HG02571 (cell line): ENCODE results near the gene CCDC3.

Source experiments
- ATAC-seq: cut with Tn5 transposase; IDR thresholded peaks from one replicate; pipeline ENCODE4 v1.9.1; 2021; ENCODE audit warnings: mild to moderate bottlenecking, moderate library complexity; ENCODE audit not compliant: unreplicated experiment

CCDC3 gene

DNA sequence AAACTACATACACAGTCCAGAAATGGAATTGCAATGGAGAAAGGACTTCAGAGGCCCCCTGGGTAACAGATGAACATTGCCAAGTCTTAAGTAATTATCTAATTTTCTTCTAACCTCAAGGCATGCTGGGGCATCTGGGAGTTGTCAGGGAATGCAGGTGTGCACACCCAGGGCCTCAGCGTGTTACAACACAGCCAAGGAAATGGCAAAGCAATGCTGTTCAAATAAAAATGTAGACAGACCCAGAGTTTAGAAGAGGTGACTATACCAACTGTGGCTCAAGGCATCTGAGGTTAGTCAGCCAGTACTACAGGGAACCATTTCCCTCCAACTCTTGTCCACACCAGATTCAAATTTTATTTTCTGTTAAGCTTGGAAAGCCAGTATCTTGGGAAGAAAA is 73.6 kb downstream of the CCDC3 start:
- no peak for ATAC-seq

DNA sequence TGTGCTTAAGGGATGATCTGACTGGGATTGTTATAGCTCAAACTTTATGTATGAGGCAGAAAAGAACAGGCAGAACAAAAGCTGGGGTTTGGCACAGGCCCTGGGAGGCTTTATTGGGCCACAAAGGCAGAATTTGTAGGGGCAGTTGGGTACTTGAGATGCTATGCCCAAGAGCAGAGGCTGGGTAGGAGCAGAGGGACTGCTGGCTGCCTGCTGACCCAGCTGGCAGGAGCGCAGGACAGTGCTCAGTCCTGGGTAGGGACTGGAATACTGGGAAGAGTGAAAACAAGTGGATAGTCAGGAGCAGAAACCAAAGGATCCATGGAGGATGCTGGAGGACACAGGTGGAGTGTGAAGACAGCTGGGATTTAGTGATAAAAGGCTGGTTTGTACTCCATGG is 75.7 kb downstream of the CCDC3 start:
- ATAC-seq: no peak

DNA sequence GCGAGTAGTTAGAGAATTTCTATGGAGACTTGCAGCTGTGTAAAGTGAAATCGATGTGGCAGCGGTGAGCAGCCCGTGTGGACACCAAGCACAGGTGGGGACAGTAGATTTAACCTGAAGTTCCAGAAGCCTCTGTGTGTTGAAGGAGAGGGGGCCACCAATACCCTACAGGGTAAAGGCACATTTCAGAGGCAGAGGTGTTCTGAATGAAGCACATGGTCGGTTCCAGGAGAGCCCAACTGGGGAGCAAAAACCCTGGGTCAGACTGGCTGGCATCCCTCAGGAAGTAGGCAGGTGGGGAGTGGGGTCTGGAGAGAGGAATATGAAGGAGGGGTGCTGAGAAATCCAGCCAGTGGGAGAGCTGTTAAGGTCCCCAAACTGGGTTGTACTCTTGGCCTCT is 76.6 kb downstream of the CCDC3 start:
- no peak for ATAC-seq

DNA sequence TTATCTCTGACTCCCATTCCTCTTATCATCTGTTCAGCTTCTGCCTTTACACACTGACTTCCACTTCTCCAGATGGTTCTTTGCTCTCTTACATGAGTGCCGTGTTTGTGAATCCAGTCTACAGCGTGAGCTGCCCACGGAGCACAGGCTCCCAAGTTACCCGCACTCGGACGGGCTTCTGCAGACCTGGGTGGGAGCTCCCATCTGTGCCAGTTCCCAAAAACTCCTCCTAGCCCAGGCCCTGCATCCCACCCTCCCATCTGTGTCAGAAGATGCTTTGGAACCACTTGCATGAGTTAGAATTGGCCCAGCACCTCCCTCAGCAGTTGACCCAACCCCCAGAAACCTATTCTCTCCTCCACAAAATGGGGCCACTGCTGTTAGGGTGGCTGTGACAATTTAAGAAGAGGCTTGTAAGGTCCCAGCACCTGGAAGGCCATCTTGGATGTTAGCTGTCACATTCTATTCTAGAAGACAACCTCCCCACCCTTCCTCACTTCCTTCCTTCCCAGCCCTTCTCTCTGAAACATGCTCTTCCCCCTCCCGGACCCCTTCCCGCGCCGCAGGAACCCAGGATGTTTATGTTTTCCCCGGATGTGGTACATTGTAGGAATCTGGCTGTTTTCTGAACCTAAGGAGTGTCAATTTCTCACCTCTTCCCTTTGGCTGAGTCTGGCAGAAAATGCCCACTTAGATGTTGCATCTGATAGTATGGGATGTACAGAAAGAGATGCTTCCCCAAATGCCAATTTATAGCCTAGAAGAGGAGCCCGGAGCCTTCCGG is 79.2 kb downstream of the CCDC3 start:
- no peak for ATAC-seq

DNA sequence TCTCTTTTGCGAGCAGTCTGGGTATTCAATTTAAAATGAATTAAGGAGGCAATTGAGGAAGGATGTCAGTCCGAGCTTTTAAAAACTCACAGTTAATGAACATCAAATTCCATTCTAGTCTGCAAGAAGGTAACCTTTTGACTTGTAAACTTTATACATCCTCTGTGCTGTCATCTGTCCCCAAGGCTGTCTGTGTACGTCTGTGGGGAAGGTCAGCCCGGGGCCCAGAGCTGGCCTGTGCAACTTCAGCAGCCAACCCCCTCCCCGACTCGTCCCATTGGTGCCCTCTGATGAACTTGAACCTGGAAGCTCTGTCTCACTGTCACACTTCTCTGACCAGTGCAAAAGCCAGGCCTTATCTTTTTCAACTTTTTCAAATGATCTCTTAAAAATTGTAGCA is 80.3 kb downstream of the CCDC3 start:
- no peak for ATAC-seq

DNA sequence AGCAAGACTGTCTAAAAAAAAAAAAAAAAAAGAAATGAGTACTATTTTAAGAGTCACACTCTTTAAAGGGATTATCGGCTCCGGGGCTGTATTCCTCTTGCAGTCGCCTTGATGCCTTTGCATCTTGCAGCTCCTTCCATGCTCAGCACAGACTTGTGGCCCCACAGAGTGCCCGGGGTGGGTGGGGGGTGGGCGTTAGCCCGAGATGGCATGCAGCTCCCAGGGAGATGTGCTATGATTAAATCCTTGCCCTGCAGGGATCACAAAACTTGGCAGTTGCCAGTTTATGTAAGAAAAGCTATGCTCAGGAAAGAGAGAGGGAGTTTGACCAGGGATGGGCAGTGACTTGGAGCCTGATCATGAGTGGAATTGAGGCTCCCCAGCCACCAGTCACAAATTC is 81.9 kb downstream of the CCDC3 start:
- ATAC-seq: no peak

DNA sequence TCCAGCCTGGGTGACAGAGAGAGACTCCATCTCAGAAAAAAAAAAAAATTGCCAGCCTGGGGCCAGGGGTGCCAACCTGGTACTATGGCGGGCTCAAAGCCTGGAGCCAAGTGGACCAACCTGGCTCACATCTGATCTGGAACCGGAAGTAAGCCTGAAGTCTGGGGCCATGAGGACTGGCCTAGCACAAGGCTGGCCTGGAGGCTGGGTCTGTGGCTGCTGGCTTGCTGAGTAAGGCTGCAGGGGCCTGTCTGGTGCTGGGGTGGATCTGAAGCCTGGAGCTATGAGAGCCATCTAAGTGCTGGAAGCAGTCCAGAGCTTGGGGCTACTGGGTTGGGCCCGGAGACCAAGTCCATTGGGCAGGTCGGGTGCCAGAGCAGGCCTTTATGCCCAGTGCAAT is 84.9 kb downstream of the CCDC3 start:
- no peak for ATAC-seq

DNA sequence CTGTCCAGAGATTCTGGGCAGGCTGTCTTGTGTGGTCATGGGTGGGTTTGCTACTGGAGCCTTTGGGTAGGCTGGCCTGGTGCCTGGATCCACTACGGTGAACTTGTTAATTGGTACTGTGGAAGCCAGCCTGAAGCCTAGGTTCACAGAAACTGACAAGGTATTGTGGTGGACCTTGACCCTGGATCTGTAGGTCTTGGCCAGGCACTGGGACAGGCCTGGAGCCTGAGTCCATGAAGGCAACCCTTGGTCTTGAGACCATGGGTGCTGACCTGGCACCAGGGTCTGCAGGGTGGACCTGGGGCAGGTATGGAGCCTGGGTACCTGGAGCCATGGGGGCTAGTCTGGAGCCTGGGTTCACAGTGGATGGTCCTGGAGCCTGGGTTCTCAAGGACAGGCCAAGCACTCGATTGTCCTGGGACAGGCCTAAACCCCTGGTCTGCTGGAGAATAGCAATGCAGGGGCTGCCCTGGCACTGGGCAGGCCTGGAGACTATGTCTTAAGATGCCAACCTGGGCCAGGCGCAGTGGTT is 85.8 kb downstream of the CCDC3 start:
- no peak for ATAC-seq

DNA sequence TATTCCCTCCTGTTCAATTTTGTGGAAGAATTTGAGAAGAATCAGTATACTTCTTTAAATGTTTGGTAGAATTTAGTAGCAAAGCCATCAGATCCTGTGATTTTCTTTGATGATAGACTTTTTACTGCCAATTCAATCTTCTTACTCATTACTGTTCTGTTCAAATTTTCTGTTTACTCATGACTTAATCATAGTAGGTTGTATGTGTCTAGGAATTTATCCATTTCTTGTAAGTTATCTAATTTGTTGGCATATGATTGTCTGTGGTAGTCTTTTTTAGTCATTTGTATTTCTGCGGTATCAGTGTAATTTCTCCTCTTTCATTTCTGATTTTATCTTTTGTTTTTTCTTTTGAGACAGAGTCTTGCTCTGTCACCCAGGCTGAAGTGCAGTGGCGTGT is 87.4 kb downstream of the CCDC3 start:
- ATAC-seq: no peak

DNA sequence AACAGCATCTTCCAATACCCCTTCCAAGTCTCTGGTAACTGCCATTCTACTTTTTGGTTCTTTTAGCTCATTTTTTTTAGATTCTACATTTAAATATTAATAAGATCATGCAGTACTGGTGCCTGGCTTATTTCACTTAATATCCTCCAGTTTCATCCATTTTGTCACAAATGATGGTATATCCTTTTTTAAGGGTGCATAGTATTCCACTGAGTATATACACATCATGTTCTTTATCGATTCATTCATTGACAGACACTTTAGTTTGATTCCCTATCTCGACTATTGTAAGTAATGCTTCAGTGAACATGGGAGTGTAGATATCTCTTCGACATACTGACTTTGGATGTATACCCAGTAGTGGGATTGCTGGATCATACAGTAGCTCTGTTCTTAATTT is 89.7 kb downstream of the CCDC3 start:
- no peak for ATAC-seq

DNA sequence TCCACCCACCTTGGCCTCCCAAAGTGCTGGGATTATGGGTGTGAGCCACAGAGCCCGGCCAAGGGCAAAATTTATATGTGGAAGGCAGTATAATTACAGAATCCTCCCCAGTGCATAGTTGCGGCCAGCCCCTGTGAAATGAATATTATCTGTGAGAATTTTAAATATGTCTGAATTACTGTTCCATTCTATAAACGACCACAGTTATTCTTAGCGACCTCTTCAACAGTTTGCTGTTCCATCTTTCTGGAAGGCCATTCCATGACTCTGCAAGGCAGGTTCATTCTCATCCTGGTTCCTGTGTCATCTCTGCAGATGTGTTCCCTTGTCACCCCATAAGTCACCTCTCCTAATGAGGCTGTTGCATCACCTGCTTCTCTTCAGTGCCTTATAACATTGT is 90.7 kb downstream of the CCDC3 start:
- ATAC-seq: no peak

DNA sequence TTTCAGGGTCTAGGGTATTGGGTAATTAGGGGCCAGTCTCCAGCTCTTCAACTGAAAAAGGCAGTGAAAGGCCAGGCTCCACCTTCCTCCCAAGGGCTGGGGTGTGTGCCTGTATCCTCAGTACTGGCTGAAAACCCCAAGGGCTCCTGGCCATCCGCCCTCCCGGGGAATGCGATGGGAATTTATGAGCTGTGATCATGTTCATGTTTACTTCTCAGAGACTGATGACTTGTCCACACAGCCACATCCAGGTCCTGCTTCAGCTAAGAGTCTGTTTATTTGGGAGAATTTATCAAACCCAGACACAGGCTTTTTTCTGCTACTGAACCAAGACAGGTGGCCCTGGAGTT is 91.7 kb downstream of the CCDC3 start:
- no peak for ATAC-seq

DNA sequence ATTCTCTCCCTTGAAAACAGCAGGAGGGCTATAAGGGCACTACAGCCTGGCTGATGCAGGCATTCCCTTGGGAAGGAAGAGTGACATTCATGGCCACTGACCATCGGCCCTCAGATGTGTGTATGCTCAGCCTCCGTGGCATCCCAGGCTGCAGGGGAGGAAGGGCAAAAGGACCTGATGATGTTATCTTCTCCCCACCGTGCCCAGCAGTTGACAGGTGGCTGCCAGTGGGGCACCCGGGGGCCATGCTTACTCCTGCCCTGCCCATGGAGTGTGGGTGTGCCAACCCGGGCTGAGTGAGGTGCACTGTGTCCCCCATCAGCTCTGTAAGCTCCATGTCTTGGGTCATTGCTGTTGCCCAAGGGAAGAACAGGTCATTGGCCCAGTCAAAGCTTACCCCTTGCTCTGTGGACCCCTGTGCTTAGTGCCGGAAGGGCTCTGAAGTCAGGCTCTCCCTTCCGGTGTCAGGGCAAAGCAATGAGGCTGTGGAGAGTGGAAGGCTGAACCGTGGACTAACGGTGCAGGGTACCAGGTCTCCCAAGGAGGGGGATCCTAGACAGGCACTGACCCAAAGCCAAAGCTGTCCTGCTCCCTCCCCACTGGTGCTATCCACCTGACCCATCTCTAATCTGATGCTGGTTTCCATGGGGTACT is 92.2 kb downstream of the CCDC3 start:
- no peak for ATAC-seq

DNA sequence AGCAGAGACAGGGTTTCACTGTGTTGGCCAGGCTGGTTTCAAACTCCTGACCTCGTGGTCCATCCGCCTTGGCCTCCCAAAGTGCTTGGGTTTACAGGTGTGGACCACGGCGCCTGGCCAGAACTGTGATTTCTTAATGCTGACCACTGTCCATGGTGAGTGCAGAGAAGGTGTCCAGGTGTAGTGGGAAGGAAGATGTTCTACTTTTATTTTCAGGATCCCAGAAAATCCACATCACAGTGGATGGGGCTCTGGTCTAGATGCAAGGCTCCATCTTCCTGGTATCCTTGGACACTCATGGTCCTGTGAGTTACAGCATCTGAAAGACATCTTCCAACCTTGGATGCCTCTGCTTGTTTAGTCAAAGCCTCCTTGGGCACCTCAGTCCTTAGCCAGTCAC is 92.7 kb downstream of the CCDC3 start:
- ATAC-seq: no peak

DNA sequence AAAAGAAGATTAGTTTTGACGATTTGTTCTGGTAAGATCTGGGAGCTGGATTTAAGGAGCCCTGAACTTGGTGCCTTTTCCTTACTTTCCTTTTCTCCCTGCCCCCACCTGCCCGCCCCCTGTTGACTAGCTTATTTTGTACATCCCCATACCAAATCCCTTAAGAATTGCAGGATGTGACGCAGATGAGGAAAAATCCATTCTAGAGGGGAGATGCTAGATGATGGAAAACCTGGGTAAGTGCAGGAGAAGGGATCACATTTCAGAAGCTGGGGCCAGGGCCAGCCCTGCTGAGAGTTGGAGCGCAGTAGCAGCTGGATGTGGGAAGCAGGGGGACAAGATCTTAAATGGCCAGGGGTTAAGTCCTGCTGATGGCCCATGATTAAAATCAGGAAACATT is 93.9 kb downstream of the CCDC3 start:
- no peak for ATAC-seq

DNA sequence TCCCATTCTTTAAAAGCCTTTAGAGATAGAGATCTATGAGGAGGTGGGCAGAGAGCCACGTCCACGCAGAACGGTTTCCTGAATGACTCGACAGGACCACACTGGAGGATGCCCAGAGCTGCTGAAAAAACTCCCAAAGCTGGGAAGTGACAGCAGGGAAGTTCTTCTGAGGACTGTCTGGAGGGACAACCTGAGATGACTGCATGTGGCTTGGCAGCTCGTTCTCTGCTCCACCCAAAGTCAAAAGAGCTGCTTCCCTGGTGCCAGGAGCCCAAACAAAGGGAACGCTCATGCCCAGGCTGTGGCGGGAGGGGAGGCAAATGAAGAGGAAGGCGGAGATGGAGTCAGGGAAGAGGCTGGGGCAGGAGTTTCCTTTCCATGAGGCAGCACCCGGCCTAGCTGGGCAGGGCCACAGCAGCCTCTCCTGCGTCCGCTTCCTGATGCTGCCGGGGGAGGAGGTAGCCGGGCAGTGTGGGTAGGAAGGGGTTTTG is 95.4 kb downstream of the CCDC3 start:
- ATAC-seq: no peak

DNA sequence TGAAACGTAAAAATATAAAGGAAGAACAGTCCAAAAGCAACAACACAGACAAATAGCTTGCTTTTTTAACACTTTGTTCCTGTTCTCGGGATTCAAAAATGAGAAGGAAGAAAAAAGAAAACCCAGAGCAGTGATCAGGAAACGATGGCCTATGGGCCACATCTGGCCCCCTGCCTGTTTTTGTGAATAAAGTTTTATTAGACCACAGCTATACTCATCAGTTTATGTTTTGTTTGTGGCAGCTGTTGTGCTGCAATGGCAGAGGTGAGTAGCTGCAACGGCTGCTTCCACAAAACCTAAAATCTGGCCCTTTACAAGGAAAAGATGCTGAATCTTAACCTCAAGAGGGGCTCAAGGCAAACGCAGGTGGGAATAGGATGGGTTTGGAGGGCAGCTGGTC is 96.4 kb downstream of the CCDC3 start:
- ATAC-seq: no peak

DNA sequence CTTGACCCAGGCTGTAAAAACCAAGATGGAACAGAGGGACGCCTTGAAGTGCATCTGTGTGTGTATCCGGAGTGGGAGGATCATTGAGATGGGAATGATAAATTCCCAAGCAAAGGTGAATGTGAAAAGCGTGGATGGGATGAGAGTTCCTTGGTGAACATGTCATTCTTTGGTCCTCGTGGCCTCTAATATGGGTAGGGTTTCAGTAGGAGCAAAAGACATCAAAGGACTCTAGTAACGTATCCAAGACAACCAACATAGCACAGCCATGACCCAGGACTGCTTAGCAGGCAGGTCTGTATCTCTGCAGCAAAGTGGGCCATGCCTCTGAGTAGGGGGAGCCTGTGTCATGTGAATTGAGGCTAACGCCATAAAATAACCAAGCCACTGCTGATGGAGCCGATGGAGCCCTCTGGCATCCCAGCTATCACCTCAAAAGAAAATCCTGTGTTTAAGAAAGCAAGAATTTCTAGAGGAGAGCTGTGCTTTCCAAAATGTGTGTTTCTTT is 98.6 kb downstream of the CCDC3 start:
- no peak for ATAC-seq

DNA sequence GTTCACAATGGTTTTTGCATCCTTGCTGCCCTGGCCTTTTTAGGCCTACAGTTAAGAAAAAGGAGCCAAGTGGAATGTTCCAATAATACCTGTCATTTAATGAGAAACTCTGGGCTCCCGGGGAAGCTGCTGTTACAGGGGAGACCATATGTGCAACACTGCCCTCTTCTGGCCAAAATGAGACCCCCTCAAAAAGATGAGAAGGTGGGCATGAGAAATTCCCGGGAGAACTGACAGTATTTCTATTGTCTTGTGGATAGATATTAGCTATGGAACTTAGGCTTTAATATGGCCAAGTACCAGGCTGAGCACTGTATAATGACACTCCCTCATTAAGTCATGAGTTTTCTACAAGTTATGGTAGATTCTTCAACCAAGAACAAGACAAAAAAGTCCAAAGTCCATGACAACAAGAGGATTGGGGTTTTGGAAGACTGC is 99.4 kb downstream of the CCDC3 start:
- ATAC-seq: no peak

DNA sequence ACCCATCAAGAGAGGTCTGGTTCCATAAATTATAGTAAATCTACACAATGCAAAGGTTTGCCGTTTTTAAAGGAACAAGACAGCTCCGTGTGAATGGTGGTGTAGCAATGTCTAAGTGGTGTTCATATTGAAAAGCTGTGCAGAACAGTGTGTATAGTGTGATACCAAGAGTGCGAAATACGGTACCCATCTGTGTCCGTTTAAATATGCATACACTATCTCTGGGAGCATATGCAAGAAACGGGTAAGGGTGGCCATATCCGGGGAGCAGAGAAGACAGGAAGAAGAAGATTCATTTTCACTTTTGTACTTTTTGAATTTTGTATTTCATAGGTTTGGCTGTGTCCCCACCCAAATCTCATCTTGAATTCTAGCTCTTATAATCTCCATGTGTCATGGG is 102.0 kb downstream of the CCDC3 start:
- ATAC-seq: no peak

DNA sequence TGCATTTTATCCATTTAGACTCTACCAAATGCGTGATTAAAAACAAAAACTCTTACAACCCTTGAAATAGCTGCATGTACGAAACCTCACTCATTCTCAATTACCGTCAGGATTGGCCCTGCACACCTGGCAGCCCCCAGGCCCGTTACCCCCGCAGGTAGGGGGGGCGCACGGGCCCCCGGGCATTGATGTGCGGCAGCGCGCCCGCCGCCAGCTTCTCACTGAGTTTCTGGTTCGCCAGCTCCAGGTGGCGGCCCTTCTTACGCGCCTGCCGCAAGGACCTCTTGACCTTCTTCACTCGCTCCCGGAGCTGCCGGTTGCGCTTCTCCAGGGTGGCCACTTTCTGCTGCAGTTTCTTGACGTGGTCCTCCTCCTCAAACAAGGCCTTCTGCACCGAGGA is 103.2 kb downstream of the CCDC3 start:
- no peak for ATAC-seq

DNA sequence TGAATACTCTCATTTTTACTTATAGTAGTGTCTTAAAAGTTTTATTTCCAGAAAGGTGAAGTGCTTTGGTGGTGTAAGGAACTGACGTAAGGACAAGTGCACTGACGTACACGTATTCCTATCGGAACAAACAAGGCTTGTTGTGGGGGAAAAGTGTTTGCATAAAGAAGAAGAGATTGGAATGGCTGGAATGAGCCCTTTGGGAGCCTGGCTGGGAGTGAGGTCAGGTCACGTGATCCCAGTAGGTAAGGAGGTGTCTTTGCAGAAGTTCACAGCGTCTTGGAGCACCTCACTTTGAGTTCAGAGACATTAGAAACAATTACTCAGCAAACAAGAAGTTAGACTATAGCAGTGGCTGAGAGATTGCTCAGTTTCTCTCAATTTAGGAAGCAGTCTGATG is 104.2 kb downstream of the CCDC3 start:
- no peak for ATAC-seq
